Left colon (tissue), 2 donors: ENCODE results near the gene AP2S1. TPM values are rescaled to one million over a fixed set of nuclear protein-coding genes. Genes with fewer than 3 reads are reported as not detected.
"Not testable (repeated sequence)": the region's sequence is repeated elsewhere in the genome, so short reads cannot be mapped to it uniquely, and the experiment has no call there.

Experiments used
- ATAC-seq: fragments of 200-7000 bp; cut with Tn5 transposase; one replicate; pipeline ENCODE4 v1.9.1; 2020; ENCODE audit warnings: mild to moderate bottlenecking, moderate library complexity
- DNase-seq, 2 donors: peaks; one replicate each; pipeline ENCODE4 v3.0.0-alpha.2; 2020
- intact Hi-C, 2 donors: fragments of 100-400 bp; cut with DNase I in 1 of 2; cut with micrococcal nuclease in 1 of 2; formaldehyde crosslinking; loops; one replicate each; pipeline versions ENCODE4 v1.11.2 to v1.14.0; 2022; cut with DNase I, micrococcal nuclease
- long read RNA-seq: library from polyadenylated mRNA; unstranded; transcript quantifications from one replicate; pipeline ENCODE4 v2.0.0, GENCODE V29; 2021
- total RNA-seq, 2 donors: library from RNA; stranded (reverse); fragmentation: NEBNext Ultra II Directional; extraction: Animal tissue kit (Norgen Biotek cat#: 25700); gene quantifications; one replicate each; pipeline ENCODE4 v1.2.1, GENCODE V29; 2021
- donor health status: DM: no; HTN: no; CAD: no.
- donor health status: DM: yes; HTN: yes; CAD: no.

The AP2S1 gene
- total RNA-seq: 100 to 1,000 TPM; 123 to 138 TPM
- long read RNA-seq, transcript AP2S1-201 (5 exons, 935 nt): major isoform, 38 of 42 reads
- long read RNA-seq, partial matches to known transcripts: 1 of 42 reads
- long read RNA-seq, other reads (novel, unspliced or antisense): 1 of 42 reads

DNA sequence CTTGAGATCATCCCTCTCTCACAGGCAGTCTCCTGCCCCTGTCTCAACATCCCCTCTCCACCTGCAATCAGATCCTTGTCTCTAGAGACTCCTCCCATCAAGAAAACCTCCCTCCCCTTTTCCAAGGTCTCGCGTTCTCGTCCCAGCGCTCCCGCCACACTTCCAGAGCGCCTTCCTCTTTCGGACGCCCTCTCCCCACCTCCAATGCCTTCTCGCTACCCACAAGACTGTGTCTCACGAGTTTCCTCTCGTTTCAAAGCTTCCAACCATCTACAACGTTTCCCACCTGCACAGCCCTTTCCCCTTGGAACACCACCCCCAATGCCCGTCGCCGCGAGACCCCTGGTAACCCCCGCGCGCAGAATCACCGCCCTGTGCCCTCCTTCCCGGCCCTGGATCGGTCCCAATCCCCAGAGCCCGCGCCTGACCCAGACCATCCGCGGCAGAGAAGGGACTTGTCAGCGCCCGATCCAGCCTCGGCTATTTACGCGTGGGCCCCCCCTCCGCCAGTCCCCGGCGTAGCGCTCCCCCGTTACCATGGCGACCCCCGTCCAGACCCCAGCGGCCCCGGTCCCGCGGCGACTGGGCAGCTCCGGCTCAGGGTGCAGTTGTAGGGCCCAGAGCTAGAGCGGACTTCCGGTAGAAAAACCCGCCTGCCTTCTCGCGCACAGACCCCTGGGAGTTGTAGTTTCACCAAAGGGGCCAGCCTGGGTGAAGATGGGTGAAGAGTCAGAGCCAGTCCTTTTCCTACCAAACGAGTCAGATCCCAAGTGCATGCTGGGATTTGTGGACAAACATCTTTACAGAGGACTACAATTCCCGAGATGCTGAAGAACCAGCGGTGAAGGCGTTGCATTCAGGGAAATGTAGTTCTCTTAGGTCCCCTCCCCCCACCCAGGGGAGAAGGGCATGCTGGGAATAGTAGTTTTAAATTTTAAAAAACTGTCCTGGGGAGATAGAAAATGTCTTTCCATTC, at the start of gene AP2S1:
AP2S1 (minus strand) TSS at position 619 of the 976 bp plus-strand sequence; CDS start at position 539, 80 bp downstream.
- DNase-seq: peak; percentile 93 to 97
- intact Hi-C loops: no loop called here
- peak; percentile 87 for ATAC-seq

DNA sequence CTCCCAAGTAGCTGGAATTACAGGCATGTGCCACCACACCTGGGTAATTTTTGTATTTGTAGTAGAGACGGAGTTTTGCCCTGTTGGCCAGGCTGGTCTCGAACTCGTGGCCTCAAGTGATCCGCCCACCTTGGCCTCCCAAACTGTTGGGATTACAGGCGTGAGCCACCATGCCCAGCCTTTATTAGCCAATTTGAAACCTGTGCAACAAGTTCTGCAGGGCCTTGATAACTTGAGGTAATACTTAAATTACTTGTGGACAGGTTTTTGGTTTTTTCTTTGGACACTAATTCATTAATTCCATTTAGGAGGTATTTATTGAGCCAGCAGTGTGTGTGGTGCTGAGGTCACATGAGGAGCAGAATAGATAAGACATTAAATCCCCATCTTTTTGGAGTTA, 49.7 kb upstream of the AP2S1 start:
- intact Hi-C loops: no loop called here
- DNase-seq: no peak
- no peak for ATAC-seq

DNA sequence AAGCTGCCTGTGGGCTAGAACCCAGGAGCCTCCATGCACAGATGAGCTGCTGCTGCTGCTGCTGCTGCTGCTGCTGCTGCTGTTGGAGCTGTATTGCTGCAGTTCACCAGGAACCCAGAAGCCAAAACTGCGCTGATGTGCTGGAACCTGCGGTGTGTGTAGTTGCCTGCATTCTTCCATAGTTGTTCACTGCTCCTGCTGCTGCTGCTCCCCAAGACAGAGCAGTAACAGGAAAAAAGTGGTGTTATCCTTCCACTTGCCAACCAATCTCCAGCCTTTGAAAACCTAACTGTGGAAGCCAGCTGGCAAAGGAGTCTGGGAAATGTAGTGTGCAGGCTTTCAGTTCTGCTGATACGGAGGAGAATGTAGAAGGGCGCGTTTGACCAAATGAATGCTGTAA, 48.1 kb upstream of the AP2S1 start:
- intact Hi-C loops: no loop called here
- DNase-seq (no peak), ATAC-seq (peak; percentile 30)

DNA sequence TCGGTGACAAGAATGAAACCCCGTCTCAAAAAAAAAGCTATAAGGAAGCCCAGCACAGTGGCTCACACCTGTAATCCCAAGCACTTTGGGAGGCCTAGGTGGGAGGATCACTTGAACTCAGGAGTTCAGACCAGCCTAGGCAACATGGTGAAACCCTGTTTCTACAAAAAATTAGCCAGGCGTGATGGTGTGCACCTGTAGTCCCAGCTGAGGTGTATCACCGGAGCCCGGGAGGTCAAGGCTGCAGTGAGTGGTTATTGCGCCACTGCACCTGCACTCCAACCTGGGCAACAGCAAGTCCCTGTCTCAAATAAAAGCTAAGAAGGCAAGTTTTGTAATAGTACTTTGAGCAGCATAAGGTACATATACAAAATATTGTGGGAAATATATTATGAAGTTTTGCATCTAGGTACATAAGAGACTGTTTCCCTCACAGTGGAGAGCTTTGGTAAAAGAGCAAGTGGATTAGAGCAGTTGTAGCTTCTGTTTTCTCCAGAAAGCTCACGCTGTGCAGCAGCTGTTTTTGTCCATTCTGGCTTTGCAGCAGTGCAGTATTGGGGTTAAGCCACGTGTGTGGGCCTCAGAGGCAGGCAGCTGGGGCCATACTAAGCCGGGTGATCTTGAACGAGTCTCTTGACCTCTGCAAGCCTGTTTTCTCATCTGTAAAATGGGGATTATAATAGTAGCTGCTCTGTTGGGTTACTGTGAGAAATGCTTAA, 45.6 kb upstream of the AP2S1 start:
- DNase-seq: no peak
- ATAC-seq: no peak

DNA sequence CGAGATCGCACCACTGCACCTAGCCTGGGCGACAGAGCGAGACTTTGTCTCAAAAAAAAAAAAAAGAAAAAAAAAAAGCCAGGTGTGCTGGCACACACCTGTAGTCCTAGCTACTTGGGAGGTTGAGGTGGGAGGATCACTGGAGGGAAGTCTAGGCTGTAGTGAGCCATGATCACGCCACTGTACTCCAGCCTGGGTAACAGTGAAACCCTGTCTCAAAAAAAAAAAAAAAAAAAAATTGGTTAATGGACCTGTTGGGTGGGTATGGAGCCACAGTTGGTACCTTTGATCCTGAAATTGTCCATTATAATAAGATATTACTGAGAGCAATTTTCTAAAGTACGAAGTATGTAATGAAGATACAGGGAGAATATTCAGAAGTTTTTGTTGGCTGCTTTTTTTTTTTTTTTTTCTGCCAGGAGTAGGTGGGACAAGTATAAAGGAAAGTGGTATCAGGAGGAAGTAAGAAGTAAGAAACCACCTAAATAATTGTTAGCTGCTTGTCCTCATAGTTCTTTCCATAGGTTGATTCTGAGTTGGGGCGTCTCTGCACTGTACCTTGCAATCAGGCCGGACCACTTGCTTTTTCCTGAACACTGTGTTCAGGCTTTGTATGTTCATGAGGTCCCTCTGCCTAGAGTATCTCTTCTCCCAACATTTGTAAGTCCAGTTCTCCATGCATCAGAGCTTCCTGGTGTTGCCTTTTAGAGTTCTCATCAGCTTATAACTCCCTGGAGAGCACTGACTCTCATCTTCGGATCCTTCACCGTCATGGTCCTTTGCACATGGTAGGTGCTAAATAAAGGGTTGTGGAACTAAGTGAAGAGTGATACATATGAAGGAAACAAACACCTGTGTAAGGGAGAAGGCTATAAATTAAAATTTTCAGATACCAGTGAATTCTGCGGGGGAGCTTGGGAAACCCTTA, 41.9 kb upstream of the AP2S1 start:
- no peak for ATAC-seq
- DNase-seq: no peak
- intact Hi-C loops: no loop called here

More for the DNA sequence above, 45.6 kb upstream of the AP2S1 start:
- intact Hi-C loops: no loop called here

DNA sequence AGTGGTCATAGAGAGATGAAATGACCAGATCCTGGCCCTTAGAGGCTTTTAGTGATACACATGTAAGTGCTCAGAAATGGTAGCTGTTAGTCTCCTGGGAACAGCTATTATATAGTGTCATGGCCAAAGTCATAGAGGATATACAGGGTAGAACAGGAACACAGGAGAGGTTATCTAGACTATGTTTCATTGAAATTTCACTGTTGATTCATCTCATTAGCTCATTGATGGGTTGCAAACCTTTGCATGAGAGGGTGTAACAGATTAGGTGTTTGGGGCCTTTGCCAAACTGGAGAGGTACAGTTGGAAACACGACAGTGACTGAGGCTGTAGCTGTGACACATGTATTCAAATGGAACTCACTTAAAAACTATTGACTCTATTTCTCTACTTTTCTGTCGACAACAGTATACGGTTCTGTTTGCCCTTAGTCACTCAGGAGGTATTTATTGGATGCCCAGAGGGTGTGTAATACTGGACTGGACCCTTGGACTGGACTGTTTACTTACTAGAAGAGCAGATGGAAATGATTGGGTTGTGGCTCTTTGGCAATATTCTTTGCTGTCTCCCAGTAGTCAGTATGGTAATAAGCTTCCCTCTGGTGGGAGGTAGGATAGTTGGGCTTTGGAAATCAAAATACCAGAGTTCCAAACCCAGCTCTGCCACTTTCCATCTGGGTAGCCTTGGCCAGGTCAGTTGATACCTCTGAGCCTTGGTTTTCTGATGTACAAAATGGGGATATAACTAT, 40.0 kb upstream of the AP2S1 start:
- peak; percentile 94 for ATAC-seq
- DNase-seq: peak in 1 of 2 donors; percentile 33
- intact Hi-C loops: no loop called here

DNA sequence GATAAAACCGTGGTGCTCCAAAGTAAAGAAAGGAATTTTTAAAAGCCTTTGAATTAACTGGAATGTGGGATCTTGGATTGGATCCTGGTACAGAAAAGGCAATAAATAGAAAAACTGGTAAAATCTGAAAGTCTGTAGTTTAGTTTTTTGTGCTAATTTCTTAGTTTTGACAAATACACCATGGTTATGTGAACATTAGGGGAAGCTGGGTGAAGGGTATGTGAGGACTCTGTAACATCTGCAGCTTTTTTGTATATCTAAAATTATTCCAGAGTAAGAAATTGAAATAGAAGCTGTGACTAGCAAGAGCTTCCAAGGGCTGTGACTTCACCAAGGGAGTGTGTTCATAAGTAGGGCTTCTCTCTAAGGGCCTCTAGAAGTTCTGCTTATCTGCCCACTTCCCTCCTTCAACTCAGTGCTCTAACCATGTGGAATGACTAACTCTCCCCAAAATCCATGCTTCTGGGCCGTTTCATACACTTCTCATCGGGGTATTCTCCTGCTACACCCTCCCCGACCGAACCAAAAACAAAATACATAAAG, 36.7 kb upstream of the AP2S1 start:
- ATAC-seq (no peak), DNase-seq (no peak)
- intact Hi-C loops: no loop called here

DNA sequence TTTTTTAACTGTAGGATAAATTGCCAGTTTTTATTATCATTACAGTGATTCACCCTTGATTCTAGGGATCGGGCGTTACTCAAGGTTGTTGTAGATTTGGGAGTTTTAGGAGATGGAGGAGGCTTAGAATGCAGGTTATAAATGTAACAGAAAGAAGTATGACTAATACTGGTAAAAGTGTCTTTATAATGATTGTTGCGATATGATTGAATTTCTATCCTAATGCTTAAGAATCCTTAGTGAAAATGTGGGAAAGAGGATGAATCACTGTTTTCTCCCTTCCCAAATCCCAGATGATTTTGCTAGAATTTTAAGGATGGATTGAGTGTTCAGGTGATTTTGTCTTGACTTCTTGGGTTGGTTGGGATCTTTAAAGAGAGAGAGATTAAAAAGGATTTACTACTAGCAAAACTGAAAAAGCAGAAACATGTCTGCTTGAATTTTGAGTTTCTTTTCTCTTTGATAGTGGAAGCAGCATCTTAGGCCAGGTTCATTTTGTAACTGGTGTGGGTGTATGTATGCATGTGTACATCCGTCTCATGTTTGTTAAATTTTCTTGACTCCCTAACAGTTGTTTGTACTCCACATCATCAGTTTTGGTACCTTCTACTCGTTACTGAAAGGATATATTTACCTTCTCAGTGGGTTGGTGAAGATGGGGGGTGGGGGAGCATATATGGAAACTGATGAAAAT, 36.0 kb upstream of the AP2S1 start:
- intact Hi-C loops: no loop called here

DNA sequence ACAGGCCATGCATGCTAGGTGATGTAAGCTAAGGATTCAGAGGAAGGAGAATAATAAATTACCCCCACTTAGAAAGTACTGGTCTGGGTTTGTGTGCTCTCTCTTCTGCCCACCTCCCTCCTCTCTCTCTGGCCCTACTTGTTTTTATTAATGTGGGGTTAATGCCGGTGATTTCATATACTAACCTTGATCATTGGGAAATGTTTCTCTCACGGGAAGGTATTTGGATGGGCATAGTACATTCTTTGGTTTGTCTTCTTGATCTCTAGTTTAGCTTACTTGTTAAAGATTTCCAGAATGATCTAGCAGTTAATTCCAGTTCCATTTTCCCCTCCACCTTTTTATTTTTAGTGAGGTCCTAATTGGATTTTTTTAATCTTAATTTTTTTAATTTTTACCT, 34.8 kb upstream of the AP2S1 start:
- ATAC-seq (no peak), DNase-seq (no peak)
- intact Hi-C loops: no loop called here

More for the DNA sequence above, 36.0 kb upstream of the AP2S1 start:
- ATAC-seq (no peak), DNase-seq (no peak)

DNA sequence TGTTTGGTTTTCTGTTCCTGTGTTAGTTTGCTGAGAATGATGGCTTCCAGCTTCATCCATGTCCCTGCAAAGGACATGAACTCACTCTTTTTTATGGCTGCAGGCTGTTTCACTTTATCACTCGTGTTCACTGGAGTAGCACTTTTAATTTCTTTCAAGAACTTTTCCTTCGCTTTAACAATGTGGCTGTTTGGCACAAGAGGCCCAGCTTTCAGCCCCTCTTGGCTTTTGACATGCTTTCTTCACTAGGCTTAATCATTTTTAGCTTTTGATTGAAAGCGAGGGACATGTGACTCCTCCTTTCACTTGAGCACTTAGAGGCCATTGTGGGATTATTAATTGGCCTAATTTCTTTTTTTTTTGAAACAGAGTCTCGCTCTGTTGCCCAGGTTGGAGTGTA, 32.1 kb upstream of the AP2S1 start:
- ATAC-seq: not testable (repeated sequence)

DNA sequence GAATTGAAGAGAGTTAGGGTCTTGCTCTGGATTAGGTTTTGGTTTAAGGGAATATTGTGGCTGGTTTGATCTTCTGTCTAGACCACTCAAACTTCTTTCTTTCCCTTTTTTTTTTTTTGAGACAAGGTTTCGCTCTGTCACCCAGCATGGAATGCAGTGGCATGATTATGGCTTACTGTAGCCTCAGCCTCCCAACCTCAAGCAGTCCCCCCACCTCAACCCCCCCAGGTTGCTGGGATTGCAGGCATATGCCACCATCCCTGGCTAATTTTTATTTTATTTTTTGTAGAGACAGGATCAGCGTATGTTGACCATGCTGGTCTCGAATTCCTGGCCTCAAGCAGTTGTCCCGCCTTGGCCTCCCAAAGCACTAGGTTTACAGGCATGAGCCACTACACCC, 31.4 kb upstream of the AP2S1 start:
- ATAC-seq (no peak), DNase-seq (no peak)
- intact Hi-C loops: no loop called here

More for the DNA sequence above, 32.1 kb upstream of the AP2S1 start:
- DNase-seq, intact Hi-C loops: not testable (repeated sequence)

DNA sequence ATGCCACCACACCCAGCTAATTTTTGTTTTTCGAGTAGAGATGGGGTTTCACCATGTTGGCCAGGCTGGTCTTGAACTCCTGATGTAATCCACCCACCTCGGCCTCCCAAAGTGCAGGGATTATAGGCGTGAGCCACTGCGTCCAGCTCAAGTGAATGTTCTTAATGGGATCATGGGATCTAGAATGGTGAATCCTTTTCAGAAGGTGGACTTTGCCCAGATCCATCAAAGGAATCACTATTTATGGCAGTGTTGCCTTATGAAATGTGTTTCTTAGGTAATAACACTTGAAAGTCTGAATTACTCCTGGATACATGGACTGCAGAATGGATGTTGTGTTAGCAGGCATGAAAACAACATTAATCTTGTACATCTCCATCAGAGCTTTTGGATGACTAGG, 30.4 kb upstream of the AP2S1 start:
- ATAC-seq (peak; percentile 63), DNase-seq (no peak)
- intact Hi-C loops: no loop called here

DNA sequence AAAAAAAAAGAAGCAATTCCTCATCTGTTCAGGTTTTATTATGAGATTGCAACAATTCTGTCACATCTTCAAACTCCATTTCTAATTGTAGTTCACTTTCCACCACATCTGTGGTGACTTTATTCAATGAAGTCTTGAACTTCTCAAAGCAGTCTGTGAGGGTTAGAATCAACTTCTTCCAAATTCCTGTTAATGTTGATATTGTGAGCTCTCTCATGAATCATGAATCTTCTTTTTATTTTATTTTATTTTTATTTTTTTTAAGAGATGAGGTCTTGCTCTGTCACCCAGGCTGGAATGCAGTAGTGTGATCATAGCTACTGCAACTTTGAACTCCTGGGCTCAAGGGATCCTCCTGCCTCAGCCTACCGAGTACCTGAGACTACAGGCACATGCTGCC, 29.8 kb upstream of the AP2S1 start:
- DNase-seq: no peak
- no peak for ATAC-seq
- intact Hi-C loops: no loop called here

DNA sequence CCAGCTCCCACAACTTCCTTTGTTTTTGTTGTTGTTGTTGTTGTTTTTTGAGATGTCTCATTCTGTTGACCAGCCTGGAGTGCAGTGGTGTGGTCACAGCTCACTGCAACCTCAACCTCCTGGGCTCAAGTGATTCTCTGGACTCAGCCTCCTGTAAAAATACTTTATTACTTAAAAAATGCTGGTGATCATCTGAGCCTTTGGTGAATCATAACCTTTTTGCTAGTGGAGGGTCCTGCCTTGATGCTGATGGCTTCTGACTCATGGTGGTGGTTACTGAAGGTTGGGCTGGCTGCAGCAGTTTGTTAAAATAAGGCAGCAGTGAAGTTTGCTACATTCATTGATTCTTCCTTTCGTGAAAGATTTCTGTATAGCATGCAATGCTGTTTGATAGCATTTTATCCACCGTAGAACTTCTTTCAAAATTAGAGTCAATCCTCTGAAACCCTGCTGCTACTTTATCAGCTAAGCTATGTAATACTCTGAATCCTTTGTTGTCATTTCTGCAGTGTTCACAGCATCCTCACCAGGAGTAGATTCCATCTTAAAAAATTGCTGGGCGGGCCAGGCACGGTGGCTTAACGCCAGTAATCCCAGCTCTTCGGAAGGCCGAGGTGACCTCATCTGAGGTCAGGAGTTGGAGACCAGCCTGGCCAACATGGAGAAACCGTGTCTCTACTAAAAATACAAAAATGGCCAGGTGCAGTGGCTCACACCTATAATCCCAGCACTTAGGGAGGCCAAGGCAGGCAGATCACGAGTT, 28.1 kb upstream of the AP2S1 start:
- DNase-seq (no peak), ATAC-seq (no peak)
- intact Hi-C loops: no loop called here

DNA sequence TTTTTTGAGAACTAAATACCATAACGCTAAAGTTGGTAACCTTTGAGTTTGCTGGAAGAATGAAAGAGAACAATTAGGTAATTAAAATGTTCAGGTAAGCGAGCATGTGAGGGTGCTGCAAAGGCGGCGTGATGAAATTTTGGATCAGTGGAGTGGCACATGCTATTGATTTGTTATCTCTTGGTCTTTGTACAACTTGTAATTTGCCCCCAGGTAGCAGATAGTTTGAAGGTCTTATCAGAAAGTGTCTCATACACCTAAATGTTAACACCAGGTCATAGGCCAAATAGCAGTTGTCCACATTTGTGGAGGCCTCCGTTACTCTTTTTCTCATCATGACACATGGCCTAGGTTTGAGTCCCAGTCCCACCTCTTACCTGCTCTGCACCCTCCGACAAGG, 25.0 kb upstream of the AP2S1 start:
- DNase-seq (no peak), ATAC-seq (no peak)
- intact Hi-C loops: no loop called here

DNA sequence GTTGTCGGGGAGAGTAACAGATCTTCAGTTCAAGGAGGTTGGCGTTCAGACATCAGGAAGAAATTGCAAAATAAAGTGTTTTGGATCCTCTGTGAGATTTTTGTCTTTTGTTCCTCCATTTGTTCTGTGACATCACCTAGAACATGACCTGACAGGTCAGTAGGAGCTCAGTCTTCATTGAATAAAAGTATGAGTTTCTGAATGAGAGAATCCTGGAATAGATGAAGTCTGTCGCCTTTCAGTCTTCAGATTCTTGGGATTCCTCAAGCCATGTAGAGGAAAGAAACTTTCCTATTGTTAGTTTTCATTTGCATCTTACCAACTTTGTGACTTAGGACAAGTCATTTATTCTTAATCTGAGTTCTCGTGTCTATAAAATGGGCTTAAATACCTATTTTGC, 24.6 kb upstream of the AP2S1 start:
- ATAC-seq (no peak), DNase-seq (no peak)
- intact Hi-C loops: no loop called here
